ENCODE results near the gene FMO1. TPM values are rescaled to one million over a fixed set of nuclear protein-coding genes. Genes with fewer than 3 reads are reported as not detected.

Gene FMO1
- total RNA-seq, 1 experiment from 2014 or later: not detected

DNA sequence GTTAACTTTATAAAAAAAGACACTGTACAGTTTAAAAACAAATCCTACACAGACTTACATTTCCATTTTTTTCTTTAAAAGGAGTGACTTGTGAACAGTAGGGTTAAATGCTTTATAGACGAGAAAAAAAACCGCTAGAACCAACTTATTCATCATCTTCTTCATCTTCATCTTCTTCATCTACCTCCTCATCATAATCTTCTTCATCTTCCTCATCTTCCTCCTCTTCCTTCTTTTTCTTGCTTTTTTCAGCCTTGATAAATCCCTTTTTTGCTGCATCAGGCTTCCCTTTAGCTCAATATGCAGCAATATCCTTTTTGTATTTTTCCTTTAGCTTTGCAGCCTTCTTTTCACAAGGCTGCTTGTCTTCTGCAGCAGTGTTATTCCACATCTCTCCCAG, 22.5 kb downstream of the FMO1 start:
- no peaks in the 10 kb centered on the region; the same call in 1 of the 2 replicates for H3K27me3 Mint-ChIP-seq (ENCODE audit: low read depth)
- WGBS (ENCODE audit: extremely low coverage, insufficient read length, low lambda C conversion rate): no CpG with 5 or more reads among the region's 2 CpGs
- Histone ChIP-seq H3K23ac (ENCODE audit: insufficient read length, low read depth, low read length) (no peak overlapping the region), H2BK12ac (ENCODE audit: insufficient read length, low read depth, low read length) (no peak overlapping the region), H2BK15ac (ENCODE audit: low read depth, low read length) (no peak overlapping the region), H2BK5ac (ENCODE audit: insufficient read length, low read length) (no peak overlapping the region), H4K8ac (replicated peaks; ENCODE audit: insufficient read length, low read depth, low read length) (no peak overlapping the region), H3K4ac (ENCODE audit: low read depth, low read length) (no peak overlapping the region), H3K9me3 (ENCODE audit: control insufficient read depth, low read depth, low read length) (no peaks in the 10 kb centered on the region), H3K4me2 (ENCODE audit: insufficient read depth, insufficient read length, low read length) (no peak overlapping the region), H2AFZ (ENCODE audit: low read length) (no peak overlapping the region), H4K20me1 (ENCODE audit: control insufficient read depth, insufficient read depth, insufficient read length) (no peaks in the 10 kb centered on the region), H4K91ac (ENCODE audit: insufficient read length, low read depth, low read length) (no peak overlapping the region), H3K18ac (ENCODE audit: insufficient read length, low read depth, low read length) (no peak overlapping the region), H3K23me2 (ENCODE audit: insufficient read length, low read depth, low read length, poor library complexity, severe bottlenecking) (no peaks in the 10 kb centered on the region), H3K27ac (ENCODE audit: insufficient read length, low read depth, low read length) (no peak overlapping the region), H2BK20ac (ENCODE audit: low read depth, low read length, poor library complexity, severe bottlenecking) (no peak overlapping the region), H3K9ac (ENCODE audit: extremely low read depth, insufficient read length, low read length) (no peak overlapping the region), H3K14ac (ENCODE audit: insufficient read depth, low read length) (no peak overlapping the region), H3K56ac (ENCODE audit: insufficient read length, low read depth, low read length) (no peak overlapping the region), H3K4me1 (ENCODE audit: insufficient read depth, low read length) (no peaks in the 10 kb centered on the region), H3K79me2 (ENCODE audit: insufficient read depth, low read length) (no peaks in the 10 kb centered on the region), H2BK120ac (ENCODE audit: low read depth, low read length, poor library complexity, severe bottlenecking) (no peak overlapping the region), H3T11ph (ENCODE audit: low read length) (no peak overlapping the region), H4K5ac (ENCODE audit: insufficient read length, low read depth, low read length) (no peak overlapping the region), H2AK5ac (ENCODE audit: insufficient read length, low read length) (no peak overlapping the region), H3K27me3 (ENCODE audit: insufficient read depth, low read length) (no peaks in the 10 kb centered on the region), H3K79me1 (ENCODE audit: insufficient read depth, low read depth, low read length, poor library complexity, severe bottlenecking) (no peaks in the 10 kb centered on the region)
- peaks cover 5% of the 10 kb centered on the region in 2 experiments; a peak in 3 of 4 replicates for H3K4me1 Mint-ChIP-seq
- no peak for TF ChIP-seq CTCF (conservative IDR thresholded peaks at IDR 0.05)
- H3K9me3 Mint-ChIP-seq: no peaks in the 10 kb centered on the region; a peak in 3 of 5 replicates
- no peak overlapping the region for H3K27ac Mint-ChIP-seq
- peaks cover 0 to 9% (median 3%) of the 10 kb centered on the region in 3 experiments; a peak in 2 of 7 replicates for H3K36me3 Mint-ChIP-seq (ENCODE audit: insufficient read depth in 1 of 3, low read depth in 3 of 3)
- no peak overlapping the region for H3K4me3 Mint-ChIP-seq
- DNase-seq: no peak

Measured in H9 (cell line).